Vagina (tissue), 2 donors: Measurements from ENCODE around the gene EXOC6.

Source experiments
- CTCF ChIP-seq, 3 experiments: fragments of 450-650 bp in 2 of 3; fragments of 200-600 bp in 1 of 3; sonication (generic) in 1 of 3; IDR thresholded peaks; one replicate each; pipeline ENCODE4 v1.5.1; 2017 to 2019; ENCODE audit warnings: antibody characterized with exemption in 3 of 3, mild to moderate bottlenecking in 2 of 3, moderate library complexity in 2 of 3
- POLR2AphosphoS5 ChIP-seq, 2 donors: sonication (generic); formaldehyde crosslinking; IDR thresholded peaks; one replicate each; pipeline ENCODE4 v1.9.0; 2017; ENCODE audit warnings: antibody characterized with exemption in 2 of 2, mild to moderate bottlenecking in 2 of 2, low read depth in 1 of 2; ENCODE audit not compliant: insufficient read depth in 1 of 2

- TF ChIP-seq CTCF (IDR thresholded peaks at IDR 0.05) (no peak), POLR2AphosphoS5 (IDR thresholded peaks at IDR 0.05; ENCODE audit: insufficient read depth in 1 of 2, low read depth in 1 of 2) (no peak)
Observed at GRCh38 chr10:92814790-92815189, 33.5 kb upstream of the EXOC6 start.
